ENCODE results near the gene EPOP. TPM values are rescaled to one million over a fixed set of nuclear protein-coding genes. Genes with fewer than 3 reads are reported as not detected.

The EPOP gene
- total RNA-seq, 1 experiment from 2014 or later, result 37.9 TPM

GRCh38 chr17:38709104-38709820 lies 34.5 kb upstream of the EPOP start:
- intact Hi-C loops (cut with micrococcal nuclease), result no loop called here
- Histone ChIP-seq H3K36me3 (ENCODE audit: control insufficient read depth in 1 of 2, insufficient read depth in 2 of 2, low read length in 2 of 2) (peaks cover 20 to 46% of the 10 kb centered on the region in 2 experiments; a peak in 3 of 4 replicates), H4K20me1 (ENCODE audit: insufficient read depth) (no peaks in the 10 kb centered on the region)

DNA sequence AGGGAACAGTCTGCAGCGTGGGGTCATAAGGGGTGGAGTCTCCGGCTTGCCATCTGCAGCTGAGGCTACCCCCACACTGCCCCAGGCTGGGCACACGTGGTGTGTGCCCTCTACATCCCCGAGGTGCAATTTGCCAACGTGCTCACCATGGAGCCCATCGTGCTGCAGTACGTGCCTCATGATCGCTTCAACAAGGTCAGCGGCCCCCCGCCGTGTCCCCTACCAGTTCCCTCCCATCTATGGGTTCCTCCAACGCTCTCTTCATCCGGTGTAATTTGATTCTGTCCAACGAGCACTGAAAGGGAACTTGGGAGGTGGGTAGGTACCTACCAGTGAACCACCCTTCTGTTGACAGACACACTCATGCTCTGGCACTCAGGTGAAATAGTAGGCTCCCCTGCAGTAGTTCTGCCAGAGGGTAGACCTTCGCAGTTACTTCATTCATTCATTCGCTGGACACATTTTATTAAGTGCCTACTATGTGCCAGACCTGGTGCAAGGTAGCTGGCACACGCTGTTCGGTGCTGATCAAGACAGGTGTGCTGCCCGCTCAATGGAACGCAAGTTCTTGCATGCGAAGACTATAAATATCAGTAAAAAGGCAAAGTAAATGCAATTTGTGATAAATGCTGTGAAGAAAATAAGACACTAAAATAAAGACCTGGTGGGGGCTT lies 33.1 kb upstream of the EPOP start:
- Histone ChIP-seq H4K20me1 (ENCODE audit: insufficient read depth) (no peaks in the 10 kb centered on the region), H3K4me3 (replicated peaks in 1 of 2; ENCODE audit: low read depth in 1 of 2, low read length in 2 of 2) (no peak overlapping the region), H3K27ac (ENCODE audit: low read depth, low read length) (no peak overlapping the region), H3K9ac (ENCODE audit: low read length) (no peak overlapping the region), H3K79me2 (ENCODE audit: insufficient read depth, low read length) (peaks cover 52% of the 10 kb centered on the region), H3K4me2 (ENCODE audit: low read length) (no peak overlapping the region), H3K27me3 (ENCODE audit: insufficient read depth, low read length) (no peaks in the 10 kb centered on the region), H3K9me3 (ENCODE audit: control insufficient read depth in 1 of 2, insufficient read depth in 1 of 2, low read depth in 1 of 2, low read length in 2 of 2) (no peaks in the 10 kb centered on the region), H3K36me3 (ENCODE audit: control insufficient read depth in 1 of 2, insufficient read depth in 2 of 2, low read length in 2 of 2) (peaks cover 13 to 43% of the 10 kb centered on the region in 2 experiments; a peak in 3 of 4 replicates), H3K9me2 (ENCODE audit: insufficient read depth) (no peaks in the 10 kb centered on the region), H3K4me1 (ENCODE audit: control insufficient read depth in 1 of 2, insufficient read depth in 2 of 2, low read length in 2 of 2) (peaks cover 14 to 34% of the 10 kb centered on the region in 2 experiments), H2AFZ (ENCODE audit: low read depth, low read length, poor library complexity, severe bottlenecking) (no peak overlapping the region)
- POLR2A ChIA-PET, result no interaction called here
- BruUV-seq (replicated peaks), result no TSS peak
- no peak for ATAC-seq
- CTCF ChIA-PET, result no interaction called here
- intact Hi-C loops (cut with micrococcal nuclease), result no loop called here
- no peak for DNase-seq (ENCODE audit: low read depth, low spot score)
- RAD21 ChIA-PET (ENCODE audit: low non-redundant PET in 1 of 2, low total read pairs in 2 of 2, uncharacterized antibody in 2 of 2, unreplicated experiment in 2 of 2), result no interaction called here
- TF ChIP-seq ELF1 (IDR thresholded peaks at IDR 0.05; ENCODE audit: borderline replicate concordance, low read depth), result no peak

More at GRCh38 chr17:38709104-38709820, 34.5 kb upstream of the EPOP start:
- ATAC-seq (no peak), DNase-seq (ENCODE audit: low read depth, low spot score) (no peak)
- no peak overlapping the region for H3K4me2 ChIP-seq (ENCODE audit: low read length)
- H3K4me3 ChIP-seq (replicated peaks in 1 of 2; ENCODE audit: low read depth in 1 of 2, low read length in 2 of 2), result no peak overlapping the region
- ChIA-PET POLR2A (no interaction called here), RAD21 (ENCODE audit: low non-redundant PET in 1 of 2, low total read pairs in 2 of 2, uncharacterized antibody in 2 of 2, unreplicated experiment in 2 of 2) (no interaction called here), CTCF (no interaction called here)
- H3K9me2 ChIP-seq (ENCODE audit: insufficient read depth), result no peaks in the 10 kb centered on the region
- no peaks in the 10 kb centered on the region for H3K9me3 ChIP-seq (ENCODE audit: control insufficient read depth in 1 of 2, insufficient read depth in 1 of 2, low read depth in 1 of 2, low read length in 2 of 2)
- H3K27me3 ChIP-seq (ENCODE audit: insufficient read depth, low read length), result no peaks in the 10 kb centered on the region
- no peak overlapping the region for H2AFZ ChIP-seq (ENCODE audit: low read depth, low read length, poor library complexity, severe bottlenecking)
- no peak overlapping the region for H3K9ac ChIP-seq (ENCODE audit: low read length)
- TF ChIP-seq SIN3A (IDR thresholded peaks at IDR 0.05; ENCODE audit: low read depth), result no peak
- TF ChIP-seq POLR2AphosphoS5 (IDR thresholded peaks at IDR 0.05; ENCODE audit: low read depth, low read length), result no peak
- no TSS peak for BruUV-seq (replicated peaks)
- peaks cover 8 to 20% of the 10 kb centered on the region in 2 experiments; a peak in 3 of 4 replicates for H3K4me1 ChIP-seq (ENCODE audit: control insufficient read depth in 1 of 2, insufficient read depth in 2 of 2, low read length in 2 of 2)
- H3K27ac ChIP-seq (ENCODE audit: low read depth, low read length), result no peak overlapping the region
- H3K79me2 ChIP-seq (ENCODE audit: insufficient read depth, low read length), result peaks cover 43% of the 10 kb centered on the region
